Ovary (tissue), 3 donors: Measurements from ENCODE around the gene CAB39L.

Experiments
- CTCF ChIP-seq, 3 donors: fragments of 450-650 bp in 2 of 3; fragments of 200-600 bp in 1 of 3; IDR thresholded peaks; one replicate each; pipeline versions ENCODE4 v1.5.1 to v1.8.0; 2016 to 2022; ENCODE audit warnings: antibody characterized with exemption in 3 of 3, mild to moderate bottlenecking in 1 of 3
- EP300 ChIP-seq: sonication (generic); formaldehyde crosslinking; IDR thresholded peaks from one replicate; pipeline ENCODE4 v1.6.1; 2017; ENCODE audit warnings: antibody characterized with exemption
- POLR2A ChIP-seq: fragments of 450-650 bp; IDR thresholded peaks from one replicate; pipeline ENCODE4 v1.6.1; 2017; ENCODE audit warnings: antibody characterized with exemption, mild to moderate bottlenecking, moderate library complexity
- donor health status: DM: no; HTN: no; CAD: no.

GRCh38 chr13:49288458-49288857, 155.4 kb downstream of the CAB39L start:
- TF ChIP-seq CTCF (IDR thresholded peaks at IDR 0.05) (no peak), POLR2A (no peak), EP300 (no peak)
